GM10248 (cell line): ENCODE measurements around the gene EML2.
"Not testable (repeated sequence)": the region's sequence is repeated elsewhere in the genome, so short reads cannot be mapped to it uniquely, and the experiment has no call there.

Experiments used
- CTCF ChIA-PET: fragments of 300-600 bp; sonication (Branson Sonifier 250); formaldehyde crosslinking; extraction: SDS; loops from one replicate; lab custom pipeline; 2021; ENCODE audit warnings: antibody characterized with exemption; lab: Yijun Ruan, JAX
- POLR2A ChIA-PET: fragments of 350-650 bp; sonication (Branson Sonifier 250); formaldehyde crosslinking; extraction: SDS; loops from one replicate; lab custom pipeline; 2020; ENCODE audit warnings: antibody characterized with exemption; lab: Yijun Ruan, JAX
- DNase-seq: peaks from one replicate; pipeline ENCODE4 v3.0.0; 2012; ENCODE audit errors: extremely low spot score
- CTCF ChIP-seq: IDR thresholded peaks from 2 replicates; pipeline ENCODE4 v1.5.1; 2012; ENCODE audit warnings: mild to moderate bottlenecking, low read depth; ENCODE audit errors: extremely low read depth, missing control alignments, control extremely low read depth

Gene EML2

GRCh38 chr19:45636902-45637301 is 2.3 kb downstream of the EML2 start:
- TF ChIP-seq CTCF, result no peak
- POLR2A ChIA-PET, result no interaction called here
- no peak for DNase-seq
- CTCF ChIA-PET, result no interaction called here

DNA sequence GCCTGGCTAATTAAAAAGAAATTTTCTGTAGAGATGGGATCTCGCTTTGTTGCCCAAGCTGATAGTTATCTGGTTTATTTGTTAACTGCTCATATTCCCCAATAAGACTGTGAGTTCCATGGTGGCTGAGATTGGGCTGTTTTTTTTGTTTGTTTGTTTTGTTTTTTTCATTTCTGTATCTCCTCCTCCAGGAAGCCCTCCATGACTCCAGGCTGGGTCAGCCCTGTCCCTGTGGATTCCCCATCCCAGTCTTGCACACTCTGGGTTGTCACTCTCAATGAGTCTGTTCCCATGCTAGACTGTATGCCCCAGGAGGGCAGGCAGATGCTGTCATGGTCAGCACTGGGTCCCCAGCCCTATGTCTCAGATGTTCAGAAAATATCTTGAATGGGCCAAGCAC is 2.9 kb downstream of the EML2 start:
- DNase-seq, result no peak
- ChIA-PET POLR2A (no interaction called here), CTCF (no interaction called here)
- TF ChIP-seq CTCF, result no peak

DNA sequence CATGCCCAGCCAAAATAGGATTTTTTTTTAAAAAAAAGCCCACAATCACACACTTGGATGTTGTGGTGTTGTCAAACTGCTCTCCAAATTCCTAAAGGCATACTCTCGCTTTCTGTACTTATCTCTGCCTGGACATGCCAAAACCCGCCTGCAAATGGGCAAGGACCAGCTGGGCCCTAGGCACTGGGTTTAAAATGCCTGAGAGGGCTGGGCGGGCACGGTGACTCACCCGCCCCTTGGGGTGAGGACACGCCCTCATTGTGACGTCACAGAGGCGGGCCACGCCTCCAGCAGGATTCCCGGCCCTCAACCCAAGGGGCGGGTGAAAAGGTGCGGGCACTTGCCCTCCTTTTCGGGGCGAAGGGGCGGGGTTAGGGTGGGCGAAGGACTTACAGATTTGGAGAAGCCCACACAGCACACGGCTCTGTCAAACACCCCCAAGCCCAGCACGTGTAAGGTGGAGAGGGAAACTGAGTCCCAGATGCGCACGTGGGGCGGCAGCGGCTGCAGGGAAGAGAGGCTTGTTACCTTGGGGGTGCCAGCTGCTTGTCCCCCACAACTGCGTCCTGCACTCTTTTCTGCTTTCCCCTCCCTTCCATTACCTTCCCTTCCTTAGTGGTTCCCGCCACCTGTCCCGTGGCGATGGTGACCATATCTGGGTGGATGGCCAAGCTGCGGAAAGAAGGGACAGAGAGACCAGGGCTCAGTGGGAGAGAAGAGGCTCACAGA is 6.6 kb downstream of the EML2 start:
- POLR2A ChIA-PET, result no interaction called here
- DNase-seq, result peak; percentile 65
- CTCF ChIA-PET, result interaction anchor here (1.4 to 5.3 kb wide), 3 partner anchors 10 to 61 kb away, joined by 3 to 43 read pairs (median 4); no protein-coding TSS in a partner anchor
- TF ChIP-seq CTCF, result no peak

- DNase-seq, result peak; percentile 65
- CTCF ChIA-PET, result interaction anchor here (1.0 to 5.3 kb wide), 4 partner anchors 9 to 24 kb away, joined by 4 to 43 read pairs (median 6); partner anchors contain the start of gene EML2
These were observed 8.7 kb downstream of the EML2 start for GRCh38 chr19:45630463-45630862.

DNA sequence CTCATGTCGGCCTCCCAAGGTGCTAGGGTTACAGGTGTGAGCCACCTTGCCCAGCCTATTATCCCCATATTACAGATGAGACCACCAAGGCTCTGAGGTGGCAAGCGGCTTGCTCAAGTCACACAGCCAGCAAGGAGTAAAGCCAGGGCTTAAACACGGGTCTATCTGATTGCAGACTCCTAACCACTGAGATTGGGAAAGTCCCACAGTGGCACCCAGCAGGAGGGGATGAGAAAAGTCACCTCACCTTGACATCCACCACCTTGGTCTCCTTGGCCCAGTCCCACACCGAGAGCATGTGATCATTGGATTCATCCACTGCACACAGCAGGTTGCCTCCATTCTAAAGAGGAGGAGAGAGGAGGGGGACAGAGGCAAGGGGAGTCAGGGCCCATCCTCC is 9.5 kb downstream of the EML2 start:
- ChIA-PET POLR2A (interaction anchor here (0.6 kb wide), 1 partner anchor 100 kb away, joined by 3 read pairs; no protein-coding TSS in a partner anchor), CTCF (interaction anchor here (1.2 kb wide), 1 partner anchor 13 kb away, joined by 7 read pairs; no protein-coding TSS in a partner anchor)
- no peak for TF ChIP-seq CTCF
- no peak for DNase-seq

More at GRCh38 chr19:45630463-45630862, 8.7 kb downstream of the EML2 start:
- POLR2A ChIA-PET, result interaction anchor here (0.6 to 1.2 kb wide), 4 partner anchors 11 to 83 kb away, joined by 3 to 7 read pairs (median 4); no protein-coding TSS in a partner anchor
- TF ChIP-seq CTCF, result no peak

DNA sequence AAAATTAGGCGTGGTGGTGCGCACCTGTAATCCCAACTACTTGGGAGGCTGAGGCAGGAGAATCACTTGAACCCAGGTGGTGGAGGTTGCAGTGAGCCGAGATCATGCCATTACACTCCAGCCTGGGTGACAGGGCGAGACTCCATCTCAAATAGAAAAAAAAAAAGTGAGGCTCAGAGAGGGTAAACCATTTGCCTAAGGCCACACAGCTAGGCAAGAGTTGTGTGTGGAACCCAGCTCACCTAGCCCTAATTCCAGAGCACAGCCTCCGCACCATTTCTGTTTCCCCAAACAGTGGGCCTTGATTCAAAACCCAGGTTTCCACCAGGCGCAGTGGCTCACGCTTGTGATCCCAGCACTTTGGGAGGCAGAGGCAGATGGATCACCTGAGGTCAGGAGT is 11.0 kb downstream of the EML2 start:
- POLR2A ChIA-PET, DNase-seq: not testable (repeated sequence)
- CTCF ChIA-PET, result interaction anchor here (1.2 kb wide), 1 partner anchor 10 kb away, joined by 3 read pairs; no protein-coding TSS in a partner anchor

DNA sequence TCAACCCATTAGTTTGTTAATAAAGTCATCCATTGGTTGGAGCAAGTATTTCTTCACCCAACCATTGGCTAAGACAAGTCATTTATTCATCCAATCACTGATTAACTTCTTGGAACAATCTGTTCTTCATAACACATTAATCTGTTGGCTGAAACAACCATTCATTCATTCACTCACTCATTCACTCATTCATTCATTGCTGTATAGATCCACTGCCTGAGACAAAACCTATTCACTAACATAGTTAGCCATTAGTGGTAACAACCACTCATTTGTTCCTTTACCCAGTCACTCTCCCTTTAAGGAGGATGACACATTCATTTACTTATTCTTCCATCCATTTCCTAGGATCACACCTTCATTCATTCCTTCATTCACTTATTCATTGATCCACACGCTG is 15.2 kb downstream of the EML2 start:
- DNase-seq, result no peak
- ChIA-PET CTCF (no interaction called here), POLR2A (interaction anchor here (0.6 kb wide), 1 partner anchor 1759 kb away, joined by 3 read pairs; no protein-coding TSS in a partner anchor)
- no peak for TF ChIP-seq CTCF
